CD14-positive monocyte (primary cell): ENCODE measurements around the gene FRMD3. TPM values are rescaled to one million over a fixed set of nuclear protein-coding genes. Genes with fewer than 3 reads are reported as not detected.
A peak's percentile ranks its signal among the peaks of the same experiment; 100 is the strongest.

ENCODE experiments used
- DNase-seq, 3 donors: peaks; one replicate each; pipeline ENCODE4 v3.0.0-alpha.2; 2011 to 2022
- H2AFZ ChIP-seq: 2 replicates; pipeline ENCODE4 v1.6.0; 2012; ENCODE audit warnings: mild to moderate bottlenecking, low read depth, low read length, inconsistent platforms; ENCODE audit not compliant: insufficient read depth, poor library complexity, severe bottlenecking
- H3K27ac ChIP-seq, 2 donors: 1 replicate in 1 of 2; 2 replicates in 1 of 2; pipeline ENCODE4 v1.5.1; 2012 to 2013; ENCODE audit warnings: low read length in 2 of 2, control low read depth in 1 of 2, inconsistent platforms in 1 of 2, low read depth in 1 of 2, mild to moderate bottlenecking in 1 of 2
- H3K27me3 ChIP-seq, 2 donors: one replicate each; pipeline versions ENCODE4 v1.6.0 to v1.6.1; 2011 to 2013; ENCODE audit warnings: low read length in 2 of 2; ENCODE audit not compliant: control insufficient read depth in 2 of 2, insufficient read depth in 2 of 2
- H3K36me3 ChIP-seq, 2 donors: replicated peaks in 1 of 2; 1 replicate in 1 of 2; 2 replicates in 1 of 2; pipeline versions ENCODE4 v1.5.1 to v1.6.1; 2012 to 2013; ENCODE audit warnings: low read length in 2 of 2, control low read depth in 1 of 2, inconsistent platforms in 1 of 2, mild to moderate bottlenecking in 1 of 2; ENCODE audit not compliant: insufficient read depth in 2 of 2, control insufficient read depth in 1 of 2
- H3K4me1 ChIP-seq, 2 donors: 1 replicate in 1 of 2; 2 replicates in 1 of 2; pipeline versions ENCODE4 v1.5.1 to v1.6.1; 2012 to 2013; ENCODE audit warnings: low read length in 2 of 2, control low read depth in 1 of 2, inconsistent platforms in 1 of 2, mild to moderate bottlenecking in 1 of 2, moderate library complexity in 1 of 2; ENCODE audit not compliant: insufficient read depth in 2 of 2, control insufficient read depth in 1 of 2
- H3K4me2 ChIP-seq: replicated peaks from 2 replicates; pipeline ENCODE3; 2012; ENCODE audit warnings: low read length, moderate library complexity, mild to moderate bottlenecking; ENCODE audit not compliant: poor library complexity, severe bottlenecking; ENCODE audit errors: extremely low read depth
- H3K4me3 ChIP-seq, 3 experiments: fragments of 200-600 bp in 1 of 3; sonication (generic) in 1 of 3; replicated peaks in 1 of 3; 1 replicate in 2 of 3; 2 replicates in 1 of 3; pipeline ENCODE4 v1.5.1; 2011 to 2013; ENCODE audit warnings: low read length in 3 of 3, mild to moderate bottlenecking in 3 of 3, control low read depth in 2 of 3, low read depth in 2 of 3, inconsistent platforms in 1 of 3, moderate library complexity in 1 of 3
- H3K79me2 ChIP-seq: 2 replicates; pipeline ENCODE4 v1.6.0; 2012; ENCODE audit warnings: mild to moderate bottlenecking, control low read depth, inconsistent platforms, low read length, moderate library complexity; ENCODE audit not compliant: insufficient read depth
- H3K9ac ChIP-seq: 2 replicates; pipeline ENCODE4 v1.6.0; 2017; ENCODE audit warnings: low read length, mild to moderate bottlenecking; ENCODE audit not compliant: insufficient read depth, poor library complexity, severe bottlenecking
- H3K9me3 ChIP-seq, 2 donors: replicated peaks in 1 of 2; 1 replicate in 1 of 2; 2 replicates in 1 of 2; pipeline versions ENCODE4 v1.5.1 to v1.6.1; 2012 to 2013; ENCODE audit warnings: low read length in 2 of 2, control low read depth in 1 of 2; ENCODE audit not compliant: control insufficient read depth in 1 of 2, insufficient read depth in 1 of 2
- H4K20me1 ChIP-seq: 2 replicates; pipeline ENCODE4 v1.6.0; 2012; ENCODE audit warnings: mild to moderate bottlenecking, low read length, control low read depth, moderate library complexity; ENCODE audit not compliant: insufficient read depth
- H3K27ac Mint-ChIP-seq, 7 donors: one replicate each; pipeline ENCODE4 v1.8.0; 2020; ENCODE audit warnings: mild to moderate bottlenecking in 7 of 7, mixed read lengths in 7 of 7, moderate library complexity in 6 of 7, inconsistent platforms in 2 of 7
- H3K27me3 Mint-ChIP-seq, 3 donors: one replicate each; pipeline ENCODE4 v1.8.0; 2021 to 2022; ENCODE audit warnings: low read depth in 3 of 3, mild to moderate bottlenecking in 3 of 3, mixed read lengths in 3 of 3, moderate library complexity in 3 of 3, inconsistent platforms in 1 of 3
- H3K36me3 Mint-ChIP-seq, 2 donors: one replicate each; pipeline ENCODE4 v1.8.0; 2020; ENCODE audit warnings: mixed read lengths in 2 of 2, inconsistent platforms in 1 of 2, mild to moderate bottlenecking in 1 of 2
- H3K4me1 Mint-ChIP-seq: one replicate; pipeline ENCODE4 v1.8.0; 2020; ENCODE audit warnings: mild to moderate bottlenecking, mixed read lengths
- H3K4me3 Mint-ChIP-seq, 2 donors: one replicate each; pipeline ENCODE4 v1.8.0; 2020; ENCODE audit warnings: mild to moderate bottlenecking in 2 of 2, mixed read lengths in 2 of 2, moderate library complexity in 1 of 2
- H3K9me3 Mint-ChIP-seq, 7 donors: one replicate each; pipeline ENCODE4 v1.8.0; 2020 to 2022; ENCODE audit warnings: mixed read lengths in 7 of 7, mild to moderate bottlenecking in 6 of 7, moderate library complexity in 6 of 7, inconsistent platforms in 2 of 7
- CTCF ChIP-seq: fragments of 200-600 bp; IDR thresholded peaks from one replicate; pipeline ENCODE4 v1.8.0; 2022; ENCODE audit warnings: antibody characterized with exemption, mild to moderate bottlenecking
- WGBS: methylation state at CpG from one replicate; pipeline ENCODE4 v1.1.5; 2013; ENCODE audit warnings: missing lambda C conversion rate; ENCODE audit not compliant: insufficient coverage; 5-methylcytosine and 5-hydroxymethylcytosine counted together
- intact Hi-C, 2 donors: fragments of 100-400 bp; cut with micrococcal nuclease; formaldehyde crosslinking; loops; one replicate each; pipeline versions ENCODE4 v1.15.0 to v1.15.1; 2023
- polyA plus RNA-seq, 3 donors: library from polyadenylated mRNA; depleted of rRNA in 1 of 3; unstranded in 2 of 3; stranded (reverse) in 1 of 3; fragments of 300-500 nt in 2 of 3; fragments of >200 nt in 1 of 3; fragmentation: Illumina TruSeq in 2 of 3; gene quantifications; 1 replicate in 2 of 3; 2 replicates in 1 of 3; pipeline ENCODE4 v1.2.3, GENCODE V29; 2012 to 2021

FRMD3 gene
- polyA plus RNA-seq, 3 donors, result 2.8 to 9.8 (median 4.2) TPM

- Histone ChIP-seq H3K4me3 (no peak overlapping the region), H3K9me3 (no peaks in the 10 kb centered on the region), H3K9ac (no peak overlapping the region), H3K36me3 (no peaks in the 10 kb centered on the region), H3K4me2 (no peak overlapping the region), H3K79me2 (no peaks in the 10 kb centered on the region), H3K27me3 (no peaks in the 10 kb centered on the region), H4K20me1 (no peaks in the 10 kb centered on the region), H2AFZ (no peak overlapping the region), H3K4me1 (peaks cover 18 to 23% of the 10 kb centered on the region in 2 donors), H3K27ac (no peak overlapping the region)
- Mint-ChIP-seq H3K27ac (no peak overlapping the region), H3K4me1 (peaks cover 6% of the 10 kb centered on the region), H3K36me3 (no peaks in the 10 kb centered on the region), H3K27me3 (peaks cover 0 to 5% (median 0%) of the 10 kb centered on the region in 3 donors), H3K9me3 (peaks cover 0 to 9% (median 4%) of the 10 kb centered on the region in 7 donors), H3K4me3 (no peak overlapping the region)
- intact Hi-C loops, result no loop called here
- no peak for DNase-seq
- WGBS, result no CpG with 5 or more reads among the region's 1 CpG
- no peak for TF ChIP-seq CTCF
Measured at GRCh38 chr9:83570359-83570758, 32.2 kb upstream of the FRMD3 start.

- no peaks in the 10 kb centered on the region for H3K36me3 ChIP-seq
- no peaks in the 10 kb centered on the region for H4K20me1 ChIP-seq
- no CpG with 5 or more reads among the region's 2 CpGs for WGBS
- H3K4me1 ChIP-seq, result peaks cover 18 to 23% of the 10 kb centered on the region in 2 donors
- H3K4me1 Mint-ChIP-seq, result peaks cover 6% of the 10 kb centered on the region
- no peak overlapping the region for H2AFZ ChIP-seq
- no peak overlapping the region for H3K9ac ChIP-seq
- no peaks in the 10 kb centered on the region for H3K27me3 ChIP-seq
- no peak for TF ChIP-seq CTCF
- peak; percentile 26 to 52 (median 46) for DNase-seq
- H3K27ac Mint-ChIP-seq, result peak overlapping the region in 2 of 7 donors; percentile 20 to 39
- no peaks in the 10 kb centered on the region for H3K79me2 ChIP-seq
- no peak overlapping the region for H3K4me2 ChIP-seq
- H3K9me3 ChIP-seq, result no peaks in the 10 kb centered on the region
- peaks cover 0 to 3% (median 2%) of the 10 kb centered on the region in 3 donors for H3K27me3 Mint-ChIP-seq
- no peak overlapping the region for H3K4me3 ChIP-seq
- no peak overlapping the region for H3K27ac ChIP-seq
- H3K36me3 Mint-ChIP-seq, result no peaks in the 10 kb centered on the region
- intact Hi-C loops, result no loop called here
- H3K4me3 Mint-ChIP-seq, result peak overlapping the region in 1 of 2 donors; percentile 69
- H3K9me3 Mint-ChIP-seq, result peaks cover 0 to 10% (median 4%) of the 10 kb centered on the region in 7 donors
Measured at GRCh38 chr9:83569326-83569725, 31.1 kb upstream of the FRMD3 start.
